GM21825 (cell line): ENCODE results near the gene FAM227A.

Experiments used
- ATAC-seq: cut with Tn5 transposase; IDR thresholded peaks from one replicate; pipeline ENCODE4 v1.9.1; 2021; ENCODE audit warnings: mild to moderate bottlenecking, moderate library complexity; ENCODE audit not compliant: unreplicated experiment

Gene FAM227A

DNA sequence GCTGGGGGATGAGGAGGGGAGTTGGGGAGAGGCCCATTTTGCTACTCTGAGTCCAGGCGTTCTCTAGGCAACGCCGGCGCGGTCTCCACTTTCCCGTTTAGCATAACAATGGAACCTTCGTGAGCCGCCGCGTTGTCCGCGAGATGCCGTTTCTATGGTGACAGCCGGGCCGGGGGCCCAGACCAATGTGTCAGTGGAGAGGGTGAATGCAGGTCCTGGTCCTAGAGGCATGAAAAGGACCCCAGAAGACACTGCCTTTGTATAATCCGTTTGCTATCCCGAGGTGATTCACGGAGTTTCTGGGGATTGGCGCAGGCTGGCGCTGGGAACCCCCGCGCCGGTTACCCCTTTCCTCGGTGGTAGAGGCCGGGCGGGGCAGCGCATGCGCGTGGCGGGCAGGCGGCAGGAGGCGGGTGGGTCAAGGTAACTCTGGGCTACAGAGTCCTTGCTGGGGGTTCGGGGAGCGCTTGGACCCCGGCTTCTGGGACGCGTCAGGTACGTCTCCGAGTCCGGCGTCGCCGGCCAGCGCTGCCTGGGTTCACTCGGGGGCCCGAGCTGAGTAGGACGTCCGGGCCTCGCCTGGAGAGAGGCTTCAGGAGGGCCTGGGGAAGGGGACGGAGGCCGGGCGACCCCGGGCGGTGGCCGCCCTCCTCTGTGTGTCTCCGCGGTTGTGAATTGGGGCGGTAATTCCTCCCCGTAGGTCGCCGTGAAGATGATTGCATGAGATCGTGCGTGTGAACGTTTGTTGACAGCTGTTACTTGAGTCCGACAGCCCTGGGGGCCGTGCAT lies at the start of gene FAM227A, which contains the start of gene CBY1:
Gene FAM227A (minus strand): TSS at position 137 of the 789 bp plus-strand sequence. CDS start 6,224 bp downstream, outside the sequence.
Gene CBY1 (plus strand): TSS at position 383 of the 789 bp plus-strand sequence. CDS start 11,417 bp downstream, outside the sequence.
- ATAC-seq, result peak; percentile 69

DNA sequence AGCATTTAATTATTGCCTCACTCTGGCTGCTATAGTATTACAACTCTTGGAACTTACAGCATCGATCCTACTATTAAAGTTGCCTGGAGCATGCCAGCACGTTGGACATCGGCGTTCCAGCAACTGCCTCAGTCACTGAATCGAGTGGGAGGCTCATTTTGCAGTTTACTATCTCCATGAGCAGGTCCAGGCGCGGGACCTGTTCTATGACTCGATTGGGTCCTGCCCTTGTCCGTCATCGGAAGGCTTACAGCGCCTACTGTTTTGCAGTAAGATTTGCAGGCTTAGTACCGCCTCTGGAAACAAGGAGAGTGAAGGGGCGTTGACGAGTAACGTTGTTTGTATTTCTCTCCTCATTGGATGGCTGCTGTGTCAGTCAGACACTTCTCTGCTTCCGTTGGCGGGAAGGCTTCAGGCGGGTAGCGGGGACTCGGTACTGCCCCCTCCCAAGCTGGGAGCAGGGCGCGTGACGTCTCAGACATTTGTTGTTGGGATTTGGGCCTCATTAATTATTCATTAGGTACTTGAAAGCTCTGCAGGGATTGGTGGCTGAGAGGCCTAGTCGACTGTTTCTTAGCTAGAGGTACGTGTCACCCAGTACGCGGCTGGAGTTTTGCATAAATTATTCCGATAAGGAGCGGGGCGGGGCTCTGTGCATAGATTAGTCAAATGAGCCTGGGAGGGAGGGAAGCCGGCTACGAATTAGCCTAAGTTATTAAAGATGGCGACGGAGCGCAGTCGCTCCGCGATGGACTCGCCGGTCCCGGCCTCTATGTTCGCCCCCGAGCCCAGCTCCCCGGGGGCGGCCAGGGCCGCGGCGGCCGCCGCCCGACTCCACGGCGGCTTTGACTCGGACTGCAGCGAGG lies 49.3 kb upstream of the FAM227A start, which contains the start of gene GTPBP1:
Gene GTPBP1 (plus strand): TSS at position 710 of the 866 bp plus-strand sequence. CDS start 12 bp downstream, at position 722.
- peak; percentile 64 for ATAC-seq

DNA sequence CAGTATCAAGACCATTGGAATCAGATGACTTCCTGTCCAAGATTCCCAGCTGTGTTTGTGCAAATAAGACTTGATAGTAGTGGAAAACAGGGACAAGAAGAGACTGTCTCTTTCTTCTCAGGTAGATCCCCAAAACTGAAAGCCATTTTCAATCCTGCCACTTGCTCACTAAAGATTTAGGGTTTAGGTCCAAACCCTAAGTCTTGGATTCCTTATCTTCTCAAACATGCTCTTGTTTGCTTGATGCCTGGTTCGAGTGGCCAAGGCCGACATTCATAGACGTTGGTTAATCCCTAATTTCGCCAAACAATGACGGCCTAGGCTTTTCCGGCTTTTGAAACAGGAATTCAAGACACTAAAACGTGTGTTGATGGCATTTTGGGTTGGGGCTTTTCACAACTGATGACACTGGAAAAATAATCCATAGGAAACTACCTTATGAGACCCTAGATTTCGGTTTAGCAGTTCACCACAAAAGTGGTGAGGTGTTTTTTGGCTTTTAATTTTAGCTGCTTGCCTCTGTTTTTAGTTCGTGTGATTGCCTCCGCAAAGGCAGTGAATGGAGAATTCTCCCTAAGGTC lies 48.6 kb upstream of the FAM227A start:
- ATAC-seq, result no peak

DNA sequence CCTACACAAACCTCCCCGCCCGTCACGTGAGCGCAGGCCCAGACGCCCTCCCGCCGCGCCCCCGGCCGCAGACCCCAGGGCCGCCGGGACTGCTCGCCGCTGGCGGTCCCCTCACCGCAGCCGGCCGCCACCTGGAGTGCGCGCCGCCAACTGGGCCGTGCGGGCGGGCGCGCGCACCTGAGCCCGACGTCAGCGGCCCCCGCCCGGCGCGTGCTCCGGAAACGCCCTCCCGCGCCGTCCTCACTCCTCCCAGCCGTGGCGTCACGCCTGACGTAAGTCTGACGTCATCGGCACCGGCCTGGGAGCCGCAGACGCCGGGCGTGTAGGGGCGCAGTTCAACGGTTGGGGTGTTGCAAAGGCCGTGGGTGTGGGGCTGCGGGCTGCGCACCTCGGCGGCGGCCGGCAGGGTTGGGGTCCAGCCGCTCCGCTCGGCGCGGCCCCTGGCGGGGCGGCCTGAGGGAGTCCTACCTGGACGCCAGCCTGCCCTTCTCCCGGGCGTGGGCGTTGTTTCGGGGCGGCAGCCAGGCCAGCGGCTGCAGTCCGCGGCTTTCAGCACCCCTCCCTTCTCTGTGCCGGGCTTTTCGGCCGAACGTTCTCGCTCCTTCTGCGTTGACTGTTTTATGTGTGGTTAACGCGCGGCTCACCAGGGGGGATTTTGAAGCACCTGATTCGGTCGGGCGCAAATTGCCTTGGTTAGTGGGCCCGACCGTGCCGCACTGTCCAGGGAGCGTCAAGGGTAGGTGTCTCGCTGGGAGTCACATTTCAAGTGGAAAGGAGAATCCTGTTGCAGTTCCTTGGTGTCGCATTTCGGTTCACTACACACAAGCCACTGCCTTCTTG lies 44.8 kb upstream of the FAM227A start, which contains the start of gene JOSD1:
Gene JOSD1 (minus strand): TSS at position 155 of the 840 bp plus-strand sequence. CDS start 956 bp downstream, outside the sequence.
- peak; percentile 32 for ATAC-seq

DNA sequence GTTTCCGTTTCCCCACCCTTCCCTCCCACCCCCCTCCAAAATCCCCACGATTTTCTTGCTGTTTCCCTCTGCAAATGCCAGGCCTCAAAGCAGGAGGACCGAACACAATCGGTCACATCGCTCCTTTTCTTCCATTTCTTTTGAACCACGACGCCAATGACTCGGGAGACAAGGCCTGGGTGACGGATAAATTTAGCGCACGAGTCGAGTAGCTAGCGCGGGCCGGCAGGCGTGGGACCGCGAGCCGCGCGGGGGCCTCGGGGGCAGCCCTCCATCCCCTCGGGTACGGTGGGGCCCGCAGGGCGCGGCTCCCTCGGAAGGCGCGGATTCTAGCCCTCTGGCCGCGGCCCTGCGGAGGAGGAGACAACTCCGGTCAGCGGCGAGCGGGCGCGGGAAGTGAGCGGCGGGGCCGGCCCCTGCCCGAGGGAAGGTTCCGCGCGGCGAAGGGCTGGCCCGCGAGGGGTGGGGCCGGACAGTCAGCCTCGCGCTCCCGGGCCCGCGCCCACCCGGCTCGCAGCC lies 44.1 kb upstream of the FAM227A start:
- ATAC-seq, result peak; percentile 19

DNA sequence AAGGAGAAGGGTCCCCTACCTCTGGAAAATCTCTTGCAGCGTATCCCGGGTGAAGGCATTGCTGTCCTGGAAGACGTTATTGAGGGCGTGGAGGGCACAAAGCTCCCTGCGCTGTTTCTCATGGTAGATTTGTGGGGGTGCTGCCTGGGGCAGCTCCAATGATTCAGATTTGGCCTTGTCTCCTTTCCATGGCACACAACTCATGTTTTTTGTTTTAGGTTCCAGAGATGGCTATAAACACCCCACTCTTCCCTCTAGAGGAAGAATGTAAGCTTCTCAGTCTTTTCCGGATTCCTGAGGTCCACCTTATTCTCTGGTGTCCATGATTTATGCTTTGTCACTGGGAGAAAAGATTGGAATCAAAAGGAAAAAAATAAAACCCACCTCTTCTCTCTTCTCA lies 43.6 kb upstream of the FAM227A start:
- ATAC-seq, result no peak

DNA sequence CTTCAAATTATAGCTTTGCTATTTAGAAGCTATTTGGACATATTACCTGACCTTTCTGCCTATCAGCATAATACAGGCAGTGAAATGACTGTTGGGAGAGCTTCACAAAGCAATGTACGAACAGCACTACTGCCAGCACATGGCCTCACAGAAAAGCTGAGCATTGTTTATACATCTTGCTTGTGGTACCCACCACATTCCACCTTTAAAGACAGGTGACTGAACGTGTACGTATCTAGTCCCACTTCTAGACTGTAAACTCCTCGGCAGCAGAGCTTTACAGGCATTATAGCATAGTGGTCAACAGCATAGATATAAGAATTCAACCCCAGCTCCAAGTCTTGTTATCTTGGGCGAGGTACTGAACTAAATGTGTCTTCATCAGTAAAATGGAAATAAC lies 43.0 kb upstream of the FAM227A start:
- ATAC-seq, result no peak

DNA sequence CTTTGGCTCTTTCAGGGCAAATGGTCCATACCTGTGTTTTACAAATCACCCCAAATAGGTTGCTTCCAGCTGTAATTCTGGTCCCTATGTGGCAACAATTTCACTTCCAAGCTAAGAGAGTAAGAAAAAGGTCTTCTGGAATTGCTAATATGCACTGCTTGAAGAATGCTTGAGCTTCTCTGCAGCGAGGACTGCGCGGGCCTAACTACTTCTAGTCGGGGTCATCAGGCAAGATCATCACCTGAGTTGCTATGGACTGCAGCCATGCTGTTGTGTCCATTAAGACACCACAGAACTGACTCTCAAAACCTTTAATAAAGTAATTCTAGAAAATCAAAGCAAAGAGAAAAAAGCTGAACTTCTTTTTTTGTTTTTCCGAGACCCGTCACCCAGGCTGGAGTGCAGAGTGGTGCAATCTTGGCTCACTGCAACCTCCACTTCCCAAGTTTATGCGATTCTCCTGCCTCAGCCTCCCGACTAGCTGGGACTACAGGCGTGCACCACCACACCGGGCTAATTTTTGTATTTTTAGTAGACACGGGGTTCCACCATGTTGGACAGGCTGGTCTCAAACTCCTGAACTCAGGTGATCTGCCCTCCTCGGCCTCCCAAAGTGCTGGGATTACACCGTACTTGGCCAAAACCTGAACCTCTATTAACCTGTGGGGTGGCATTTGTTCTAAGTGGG lies 42.4 kb upstream of the FAM227A start:
- no peak for ATAC-seq

DNA sequence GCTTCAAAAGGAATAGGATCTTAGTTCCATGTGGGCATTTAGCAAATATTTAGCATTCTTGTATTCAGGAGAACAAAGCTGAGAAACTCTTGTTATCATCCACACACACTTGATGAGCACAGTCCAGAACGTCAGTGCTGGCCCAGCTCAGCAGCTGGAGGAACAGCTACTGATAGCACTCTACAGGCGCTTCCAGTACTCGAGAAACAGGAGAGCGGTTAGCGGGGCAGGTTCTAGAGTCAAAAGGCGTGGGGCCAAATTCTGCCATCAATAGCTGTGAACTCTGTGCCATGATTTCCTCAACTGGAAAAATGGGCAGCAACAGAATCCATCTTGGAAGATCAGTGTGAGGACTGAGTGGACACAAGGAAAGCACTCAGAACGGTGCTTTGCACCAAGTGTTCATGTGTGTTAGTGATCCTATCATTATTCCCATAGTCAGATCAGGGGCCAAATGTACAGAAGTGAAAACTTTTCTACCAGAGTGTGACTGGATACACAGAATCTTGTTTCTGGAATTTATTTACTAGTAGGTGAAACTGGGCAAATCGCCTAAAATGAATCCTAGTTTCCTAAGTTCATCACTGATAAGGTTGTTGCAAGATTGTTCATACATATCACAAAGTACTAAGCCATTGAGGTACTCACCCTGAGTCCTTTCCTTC lies 41.4 kb upstream of the FAM227A start:
- ATAC-seq, result no peak

DNA sequence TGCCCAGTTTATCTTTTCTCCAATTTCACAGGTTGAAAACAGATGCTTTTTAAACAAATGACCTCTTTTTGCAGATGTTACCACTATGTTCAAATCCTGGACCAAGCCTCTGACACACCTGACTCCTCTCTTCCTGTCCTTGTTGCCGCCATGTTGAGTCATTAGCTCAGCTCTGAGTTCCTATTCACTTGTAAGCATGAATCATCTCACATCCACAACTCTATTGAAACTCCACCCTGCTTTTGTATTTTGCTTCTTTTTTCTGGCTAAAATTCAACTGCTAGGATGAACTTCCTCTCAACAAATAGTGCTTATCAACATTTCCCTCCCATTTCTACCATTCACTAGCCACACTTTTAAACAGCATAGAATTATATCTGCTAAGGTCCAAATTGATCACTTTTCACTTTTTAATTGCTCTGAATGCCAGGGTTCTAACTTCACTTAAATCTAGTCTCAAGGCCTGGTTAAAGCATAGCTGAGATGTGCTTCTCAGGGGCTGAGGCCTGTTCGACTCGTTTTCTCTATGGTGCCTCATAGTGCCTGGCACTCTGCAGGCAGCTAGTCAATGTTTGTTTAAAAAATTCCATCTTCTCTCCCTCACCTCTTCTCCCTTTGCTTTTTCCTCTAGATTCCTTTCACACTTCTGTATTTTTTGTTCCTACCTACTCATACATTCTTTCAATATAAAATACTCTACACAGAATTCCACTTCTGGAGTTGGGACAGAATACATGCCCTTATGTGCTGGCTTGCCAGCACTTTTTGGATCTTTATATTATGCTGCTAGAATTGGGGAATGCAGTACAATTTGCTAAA lies 40.6 kb upstream of the FAM227A start:
- no peak for ATAC-seq

DNA sequence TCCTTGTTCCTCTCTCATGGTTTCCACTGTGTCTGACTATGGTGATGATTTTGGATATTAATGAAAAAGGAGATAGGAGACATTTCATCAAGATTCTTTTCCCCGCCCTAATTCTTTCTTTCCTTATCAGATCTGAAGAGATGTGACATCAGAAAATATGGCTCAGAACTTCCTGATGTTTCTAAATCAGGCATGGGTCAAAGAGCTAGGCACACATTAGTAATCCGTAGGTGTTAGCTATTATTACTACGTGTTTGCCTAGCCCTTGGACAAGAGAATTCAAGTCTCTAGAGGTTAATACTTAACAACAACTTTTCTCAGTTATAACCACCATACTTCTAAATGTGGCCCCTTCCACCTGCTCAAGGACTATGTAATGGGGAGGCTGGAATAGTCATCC lies 38.7 kb upstream of the FAM227A start:
- no peak for ATAC-seq

DNA sequence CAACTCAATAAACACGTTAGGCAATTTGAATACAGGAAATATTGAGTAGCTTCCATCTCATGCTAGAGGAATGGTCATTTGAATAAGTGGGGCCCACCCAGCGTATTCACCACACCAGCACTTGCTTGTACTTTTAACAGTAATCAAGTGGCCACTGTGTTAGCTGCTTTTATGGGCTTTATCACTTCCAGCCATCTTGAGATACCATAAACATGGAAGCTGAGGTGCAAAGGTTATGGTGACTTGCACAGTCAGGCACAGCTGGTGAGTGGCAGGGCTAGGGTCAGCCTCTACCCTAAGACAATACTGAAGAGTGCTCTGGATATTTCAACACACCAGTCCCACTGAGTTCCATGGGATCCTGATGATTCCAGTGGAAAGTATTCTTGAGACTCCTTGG lies 37.9 kb upstream of the FAM227A start:
- no peak for ATAC-seq

DNA sequence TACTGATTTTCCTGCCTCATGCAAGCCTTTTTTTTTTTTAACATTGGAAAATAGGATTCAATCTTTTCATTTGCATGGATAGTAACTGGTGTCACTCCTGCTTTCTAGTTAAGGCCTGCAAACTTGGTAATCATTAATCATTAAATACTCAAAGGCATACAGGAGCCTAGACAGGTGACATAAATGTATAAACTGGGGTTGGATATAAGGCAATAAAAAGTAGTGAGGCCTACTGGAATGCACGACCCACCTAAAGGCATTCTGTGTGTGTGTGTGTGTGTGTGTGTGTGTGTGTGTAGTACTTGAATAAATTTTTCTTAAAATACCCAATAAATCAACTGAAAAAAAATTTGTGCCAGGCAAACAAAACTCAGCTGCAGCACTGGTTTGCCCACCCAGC lies 33.5 kb upstream of the FAM227A start:
- ATAC-seq, result no peak

DNA sequence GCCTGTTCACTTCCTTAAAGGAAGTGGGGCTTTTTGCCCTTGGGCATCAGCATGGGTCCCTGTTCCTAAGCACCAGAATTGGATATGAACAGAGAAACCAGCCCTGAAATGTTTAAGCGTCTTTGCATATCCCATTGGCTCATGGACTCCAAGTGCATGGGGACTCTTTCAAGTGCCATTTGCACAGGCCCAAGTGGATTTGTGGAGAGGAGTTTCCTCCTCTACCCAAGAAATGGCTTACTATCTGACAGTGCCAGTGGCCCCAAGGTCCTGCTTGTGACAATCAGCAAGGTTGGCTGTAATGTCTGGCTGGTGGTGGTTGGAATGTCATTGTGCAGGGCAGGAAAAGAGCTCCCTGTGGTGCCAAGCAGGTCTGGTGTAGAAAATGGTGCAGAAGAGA lies 29.6 kb upstream of the FAM227A start:
- ATAC-seq, result no peak

DNA sequence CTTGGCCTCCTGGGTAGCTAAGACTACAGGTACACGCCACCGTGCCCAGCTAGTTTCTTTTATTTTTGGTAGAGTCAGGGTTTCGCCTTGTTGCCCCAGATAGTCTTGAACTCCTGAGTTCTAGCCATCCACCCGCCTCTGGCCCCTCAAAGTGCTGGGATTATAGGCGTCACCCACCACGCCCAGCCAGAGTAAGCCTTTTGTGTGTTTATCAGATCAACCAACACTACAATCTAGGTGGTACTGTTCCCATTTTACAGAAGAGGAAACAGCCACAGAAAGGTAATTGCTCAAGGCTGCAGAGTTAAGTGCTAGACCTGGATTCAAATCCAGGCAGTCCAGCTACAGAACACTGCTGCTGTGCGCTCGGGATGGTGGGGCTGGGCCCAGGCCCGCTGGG lies 28.7 kb upstream of the FAM227A start:
- ATAC-seq, result no peak

DNA sequence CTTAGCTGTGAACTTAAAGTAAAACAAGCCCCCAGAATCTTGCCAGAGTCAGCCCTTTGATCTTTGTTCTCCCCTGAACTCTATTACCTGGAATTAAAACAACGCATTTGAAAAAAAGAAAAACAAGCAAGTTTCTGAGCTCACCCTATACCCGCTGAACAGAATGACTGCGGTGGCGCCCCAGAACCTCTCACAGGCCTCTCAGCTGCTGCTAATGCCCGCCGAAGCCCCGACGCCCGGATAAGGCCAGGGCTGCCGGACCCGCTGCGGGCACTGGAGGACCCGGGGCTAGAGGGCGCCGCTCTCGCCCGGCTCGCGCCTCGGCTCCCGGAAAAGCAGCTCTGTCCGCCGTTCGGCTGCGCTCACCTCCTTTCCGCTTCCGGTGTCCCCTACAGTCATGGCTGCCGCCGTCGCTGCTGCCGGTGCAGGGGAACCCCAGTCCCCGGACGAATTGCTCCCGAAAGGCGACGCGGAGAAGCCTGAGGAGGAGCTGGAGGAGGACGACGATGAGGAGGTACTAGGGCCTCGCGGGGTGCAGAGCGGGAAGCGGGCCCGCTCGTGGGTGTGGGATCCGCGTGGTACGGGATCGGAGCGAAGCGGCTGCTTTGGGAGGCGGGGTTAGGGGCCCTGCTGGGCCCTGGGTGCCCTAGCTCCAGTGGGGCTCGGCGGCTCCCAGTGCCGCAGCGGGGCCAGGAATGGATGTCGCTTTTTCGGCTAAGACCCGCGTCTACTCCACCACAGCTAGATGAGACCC lies 25.6 kb upstream of the FAM227A start, which contains the start of gene TOMM22:
Gene TOMM22 (plus strand): TSS at position 376 of the 754 bp plus-strand sequence. CDS start 22 bp downstream, at position 398.
- peak; percentile 94 for ATAC-seq

DNA sequence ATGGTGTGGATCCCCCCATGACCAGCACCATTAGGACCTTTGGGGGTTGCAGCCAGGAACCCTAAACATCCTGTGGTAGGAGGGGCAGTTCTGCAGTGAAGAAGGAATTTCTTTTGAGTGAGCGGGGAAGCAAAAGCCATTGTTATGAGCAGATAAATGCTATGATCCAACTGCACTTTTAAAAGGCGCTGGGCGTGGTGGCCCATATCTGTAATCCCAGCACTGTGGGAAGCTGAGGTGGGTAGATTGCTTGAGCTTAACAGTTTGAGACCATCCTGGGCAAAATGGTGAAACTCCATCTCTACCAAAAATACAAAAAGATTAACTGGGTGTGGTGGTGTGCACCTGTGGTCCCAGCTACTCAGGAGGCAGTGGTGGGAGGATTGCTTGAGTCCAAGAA lies 19.6 kb upstream of the FAM227A start:
- ATAC-seq, result no peak
